ENCODE data around the gene PHIP. TPM values are rescaled to one million over a fixed set of nuclear protein-coding genes. Genes with fewer than 3 reads are reported as not detected.

Gene PHIP
- total RNA-seq, 1 donor from 2014 or later = 129 TPM

DNA sequence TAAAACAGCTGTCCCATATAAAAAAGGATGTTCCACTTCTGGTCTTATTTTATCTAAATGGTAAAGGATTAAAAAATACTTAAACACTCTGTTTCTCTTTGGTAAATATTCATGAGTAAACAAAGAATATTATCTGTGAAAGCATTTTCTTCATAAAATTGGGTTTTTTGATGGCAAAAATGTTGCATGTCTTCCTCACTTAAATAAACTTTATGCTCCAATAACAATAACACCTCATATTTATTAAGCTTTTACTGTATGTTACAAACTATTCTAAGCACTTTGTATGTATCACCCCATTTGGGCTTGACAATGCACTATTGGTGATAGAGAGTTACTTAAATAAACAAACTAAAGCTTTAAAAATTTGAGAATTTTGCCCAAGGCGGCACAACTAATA, 91.9 kb downstream of the PHIP start:
- TF ChIP-seq, protein P1, sequence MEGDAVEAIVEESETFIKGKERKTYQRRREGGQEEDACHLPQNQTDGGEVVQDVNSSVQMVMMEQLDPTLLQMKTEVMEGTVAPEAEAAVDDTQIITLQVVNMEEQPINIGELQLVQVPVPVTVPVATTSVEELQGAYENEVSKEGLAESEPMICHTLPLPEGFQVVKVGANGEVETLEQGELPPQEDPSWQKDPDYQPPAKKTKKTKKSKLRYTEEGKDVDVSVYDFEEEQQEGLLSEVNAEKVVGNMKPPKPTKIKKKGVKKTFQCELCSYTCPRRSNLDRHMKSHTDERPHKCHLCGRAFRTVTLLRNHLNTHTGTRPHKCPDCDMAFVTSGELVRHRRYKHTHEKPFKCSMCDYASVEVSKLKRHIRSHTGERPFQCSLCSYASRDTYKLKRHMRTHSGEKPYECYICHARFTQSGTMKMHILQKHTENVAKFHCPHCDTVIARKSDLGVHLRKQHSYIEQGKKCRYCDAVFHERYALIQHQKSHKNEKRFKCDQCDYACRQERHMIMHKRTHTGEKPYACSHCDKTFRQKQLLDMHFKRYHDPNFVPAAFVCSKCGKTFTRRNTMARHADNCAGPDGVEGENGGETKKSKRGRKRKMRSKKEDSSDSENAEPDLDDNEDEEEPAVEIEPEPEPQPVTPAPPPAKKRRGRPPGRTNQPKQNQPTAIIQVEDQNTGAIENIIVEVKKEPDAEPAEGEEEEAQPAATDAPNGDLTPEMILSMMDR (IDR thresholded peaks at IDR 0.05) = no peak
- no peak for TF ChIP-seq EZH2 (IDR thresholded peaks at IDR 0.05)
- Mint-ChIP-seq H3K4me3 (no peak overlapping the region), H3K27me3 (ENCODE audit: insufficient read depth, low read depth) (no peaks in the 10 kb centered on the region), H3K9me3 (no peaks in the 10 kb centered on the region), H3K27ac (no peak overlapping the region), H3K4me1 (no peaks in the 10 kb centered on the region), H3K36me3 (peaks cover 51% of the 10 kb centered on the region)
- no peaks in the 10 kb centered on the region for H3K9me3 ChIP-seq (ENCODE audit: low read depth)
- H3F3A ChIP-seq (ENCODE audit: low read depth) = peaks cover 7% of the 10 kb centered on the region
- DNase-seq (ENCODE audit: low spot score) = no peak
- H3K36me3 ChIP-seq = peaks cover 94% of the 10 kb centered on the region
- no peak overlapping the region for H3K9ac ChIP-seq
- H3K4me1 ChIP-seq = no peaks in the 10 kb centered on the region
- H3K79me2 ChIP-seq (ENCODE audit: low read depth) = peaks cover 23% of the 10 kb centered on the region
- H3K27me3 ChIP-seq = no peaks in the 10 kb centered on the region
- no peak overlapping the region for H2AFZ ChIP-seq (replicated peaks)
- H3K4me3 ChIP-seq = no peak overlapping the region
- H3K4me2 ChIP-seq = no peak overlapping the region
- H3K27ac ChIP-seq = no peak overlapping the region
- no peaks in the 10 kb centered on the region for H4K20me1 ChIP-seq (ENCODE audit: low read depth)

DNA sequence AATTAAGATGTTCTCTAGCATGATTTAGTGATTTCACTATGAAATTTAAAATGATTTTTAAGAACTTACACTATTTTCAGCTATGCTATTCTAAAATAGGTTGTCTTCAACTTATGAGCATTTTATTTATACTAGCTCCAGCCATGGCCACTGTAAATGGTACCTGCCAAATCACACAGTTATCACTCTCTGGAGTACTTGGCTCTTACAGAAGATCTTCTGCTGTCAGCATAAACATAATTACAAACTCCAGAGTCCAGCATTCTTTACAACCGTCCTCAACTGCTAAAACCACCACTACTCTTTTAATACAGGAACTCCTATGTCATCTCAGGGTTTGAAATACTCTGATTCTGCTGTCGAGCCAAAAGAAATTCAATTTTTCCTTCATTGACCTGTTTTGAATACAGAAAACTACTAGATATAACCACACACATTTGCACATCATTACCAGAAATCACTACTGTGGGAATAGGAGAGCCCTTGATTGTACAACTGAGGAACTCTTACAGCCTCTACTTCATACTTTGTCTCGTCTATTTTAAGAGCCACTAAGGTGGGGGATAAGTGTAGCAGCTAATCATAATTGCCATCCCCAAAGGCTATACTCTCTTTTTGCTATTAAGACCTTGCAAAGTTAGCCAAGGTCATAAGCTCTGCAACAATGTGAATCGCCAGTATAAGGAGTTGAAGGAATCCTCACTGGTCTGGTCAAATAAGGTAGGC, 93.7 kb downstream of the PHIP start:
- Mint-ChIP-seq H3K36me3 (peaks cover 45% of the 10 kb centered on the region), H3K4me3 (no peak overlapping the region), H3K27me3 (ENCODE audit: insufficient read depth, low read depth) (no peaks in the 10 kb centered on the region), H3K4me1 (no peaks in the 10 kb centered on the region), H3K9me3 (no peaks in the 10 kb centered on the region), H3K27ac (no peak overlapping the region)
- TF ChIP-seq EZH2phosphoT487 (IDR thresholded peaks at IDR 0.05) = no peak
- TF ChIP-seq, protein P1 (IDR thresholded peaks at IDR 0.05) = no peak
- no peak for TF ChIP-seq EZH2 (IDR thresholded peaks at IDR 0.05)
- no peak overlapping the region for H2AFZ ChIP-seq (replicated peaks)
- no peak for DNase-seq (ENCODE audit: low spot score)
- H3K27ac ChIP-seq = no peak overlapping the region
- no peak overlapping the region for H3K9ac ChIP-seq
- H3K4me1 ChIP-seq = no peaks in the 10 kb centered on the region
- H3K4me3 ChIP-seq = no peak overlapping the region
- H3F3A ChIP-seq (ENCODE audit: low read depth) = no peaks in the 10 kb centered on the region
- no peaks in the 10 kb centered on the region for H3K9me3 ChIP-seq (ENCODE audit: low read depth)
- peaks cover 94% of the 10 kb centered on the region for H3K36me3 ChIP-seq
- peaks cover 35% of the 10 kb centered on the region for H3K79me2 ChIP-seq (ENCODE audit: low read depth)
- H4K20me1 ChIP-seq (ENCODE audit: low read depth) = no peaks in the 10 kb centered on the region
- no peak overlapping the region for H3K4me2 ChIP-seq
- no peaks in the 10 kb centered on the region for H3K27me3 ChIP-seq

GRCh38 chr6:78967191-78967590, 110.9 kb downstream of the PHIP start:
- H3K4me3 ChIP-seq = no peak overlapping the region
- no peaks in the 10 kb centered on the region for H3K27me3 Mint-ChIP-seq (ENCODE audit: insufficient read depth, low read depth)
- no peak overlapping the region for H3K27ac Mint-ChIP-seq
- H3K36me3 ChIP-seq = peaks cover 70% of the 10 kb centered on the region
- H3K79me2 ChIP-seq (ENCODE audit: low read depth) = peaks cover 19% of the 10 kb centered on the region
- H3K9me3 Mint-ChIP-seq = no peaks in the 10 kb centered on the region
- H3K9me3 ChIP-seq (ENCODE audit: low read depth) = no peaks in the 10 kb centered on the region
- H3K4me2 ChIP-seq = no peak overlapping the region
- H3K27me3 ChIP-seq = no peaks in the 10 kb centered on the region
- no peak overlapping the region for H3K27ac ChIP-seq
- DNase-seq (ENCODE audit: low spot score) = no peak
- peaks cover 42% of the 10 kb centered on the region for H3K36me3 Mint-ChIP-seq
- no peaks in the 10 kb centered on the region for H3K4me1 Mint-ChIP-seq
- no peaks in the 10 kb centered on the region for H3K4me1 ChIP-seq
- TF ChIP-seq EZH2 (IDR thresholded peaks at IDR 0.05) (no peak), EZH2phosphoT487 (IDR thresholded peaks at IDR 0.05) (no peak)
- TF ChIP-seq, protein P1 (IDR thresholded peaks at IDR 0.05) = no peak
- H4K20me1 ChIP-seq (ENCODE audit: low read depth) = no peaks in the 10 kb centered on the region
- no peak overlapping the region for H3K4me3 Mint-ChIP-seq
- H2AFZ ChIP-seq (replicated peaks) = no peak overlapping the region
- H3K9ac ChIP-seq = no peak overlapping the region
- peaks cover 3% of the 10 kb centered on the region for H3F3A ChIP-seq (ENCODE audit: low read depth)
